Loucy (cell line): Measurements from ENCODE around the gene SGF29.
"Not testable (repeated sequence)": the region's sequence is repeated elsewhere in the genome, so short reads cannot be mapped to it uniquely, and the experiment has no call there.

Experiments
- H2AFZ ChIP-seq: fragments of 200-600 bp; sonication (generic); 2 replicates; pipeline ENCODE4 v1.6.0; 2016; ENCODE audit warnings: antibody characterized with exemption, mild to moderate bottlenecking, low read length, moderate library complexity
- H3F3A ChIP-seq: fragments of 200-600 bp; 2 replicates; pipeline ENCODE4 v1.6.0; 2016; ENCODE audit warnings: antibody characterized with exemption, low read depth, mild to moderate bottlenecking
- H3K27me3 ChIP-seq: fragments of 200-600 bp; sonication (generic); 2 replicates; pipeline ENCODE4 v1.6.1; 2014; ENCODE audit warnings: low read length, mild to moderate bottlenecking; ENCODE audit not compliant: insufficient read depth, poor library complexity, severe bottlenecking
- H3K36me3 ChIP-seq: fragments of 200-600 bp; sonication (generic); 2 replicates; pipeline ENCODE4 v1.6.1; 2016; ENCODE audit warnings: low read length; ENCODE audit not compliant: insufficient read depth
- H3K4me1 ChIP-seq: fragments of 200-600 bp; sonication (generic); 2 replicates; pipeline ENCODE4 v1.5.1; 2014; ENCODE audit warnings: low read length, mild to moderate bottlenecking; ENCODE audit not compliant: insufficient read depth, poor library complexity, severe bottlenecking
- H3K4me2 ChIP-seq: fragments of 200-600 bp; sonication (generic); 2 replicates; pipeline ENCODE4 v1.6.0; 2014; ENCODE audit warnings: antibody characterized with exemption, low read length, low read depth, mild to moderate bottlenecking; ENCODE audit not compliant: poor library complexity, severe bottlenecking
- H3K4me3 ChIP-seq: fragments of 200-600 bp; sonication (generic); 2 replicates; pipeline ENCODE4 v1.5.1; 2014; ENCODE audit warnings: low read length, mild to moderate bottlenecking, mixed read lengths; ENCODE audit not compliant: poor library complexity, severe bottlenecking
- H3K79me2 ChIP-seq: fragments of 200-600 bp; sonication (generic); 2 replicates; pipeline ENCODE4 v1.6.1; 2014; ENCODE audit warnings: low read length; ENCODE audit not compliant: insufficient read depth
- H3K9ac ChIP-seq: fragments of 200-600 bp; sonication (generic); 2 replicates; pipeline ENCODE4 v1.6.0; 2014; ENCODE audit warnings: mild to moderate bottlenecking, low read depth, low read length, moderate library complexity; ENCODE audit not compliant: poor library complexity, severe bottlenecking
- H3K9me2 ChIP-seq: fragments of 200-600 bp; sonication (generic); replicated peaks from 2 replicates; pipeline ENCODE4 v1.6.1; 2016; ENCODE audit warnings: low read depth, low read length, mixed read lengths
- H3K9me3 ChIP-seq: fragments of 200-600 bp; sonication (generic); 2 replicates; pipeline ENCODE4 v1.6.1; 2014; ENCODE audit warnings: mild to moderate bottlenecking, antibody characterized with exemption, low read length, low read depth; ENCODE audit not compliant: insufficient read depth
- H4K20me1 ChIP-seq: fragments of 200-600 bp; sonication (generic); 2 replicates; pipeline ENCODE4 v1.6.0; 2014; ENCODE audit warnings: antibody characterized with exemption, low read length, mild to moderate bottlenecking; ENCODE audit not compliant: insufficient read depth, poor library complexity, severe bottlenecking
- CTCF ChIP-seq: fragments of 200-600 bp; sonication (generic); conservative IDR thresholded peaks from 2 replicates; pipeline ENCODE4 v1.5.1; 2014; ENCODE audit warnings: mild to moderate bottlenecking, antibody characterized with exemption, low read length
- EZH2phosphoT487 ChIP-seq: fragments of 200-600 bp; IDR thresholded peaks from 2 replicates; pipeline ENCODE4 v1.6.1; 2018; ENCODE audit warnings: antibody characterized with exemption, mild to moderate bottlenecking, moderate library complexity, borderline replicate concordance

Gene SGF29

GRCh38 chr16:28596840-28597691 lies 43.3 kb downstream of the SGF29 start, which contains the start of gene SULT1A2:
TSS of gene SULT1A2 (minus strand) at chr16:28597050. CDS start at chr16:28595930, 1,120 bp downstream.
- Histone ChIP-seq H3K9me2 (no peaks in the 10 kb centered on the region), H4K20me1 (no peaks in the 10 kb centered on the region), H3K36me3 (peaks cover 11% of the 10 kb centered on the region; the same call in 1 of the 2 replicates), H3K79me2 (no peaks in the 10 kb centered on the region), H3K4me1 (no peaks in the 10 kb centered on the region), H3K9me3 (no peaks in the 10 kb centered on the region), H3K4me3 (no peak within 1 kb of the TSS), H3F3A (no peaks in the 10 kb centered on the region), H2AFZ (no peak within 1 kb of the TSS), H3K9ac (no peak within 1 kb of the TSS), H3K4me2 (no peak within 1 kb of the TSS), H3K27me3 (no peaks in the 10 kb centered on the region)
- TF ChIP-seq EZH2phosphoT487 (no peak), CTCF (no peak)

- H4K20me1 ChIP-seq, result no peaks in the 10 kb centered on the region
- H3K4me3 ChIP-seq, result no peak overlapping the region
- H3K4me2 ChIP-seq, result no peak overlapping the region
- H3K9me3 ChIP-seq, result no peaks in the 10 kb centered on the region
- no peaks in the 10 kb centered on the region for H3K9me2 ChIP-seq
- TF ChIP-seq CTCF (peak; percentile 32; the same call in 1 of the 2 replicates), EZH2phosphoT487 (no peak)
- no peak overlapping the region for H2AFZ ChIP-seq
- no peaks in the 10 kb centered on the region for H3K4me1 ChIP-seq
- H3K27me3 ChIP-seq, result no peaks in the 10 kb centered on the region
- H3K79me2 ChIP-seq, result no peaks in the 10 kb centered on the region
- peaks cover 4% of the 10 kb centered on the region; the same call in 1 of the 2 replicates for H3K36me3 ChIP-seq
- H3K9ac ChIP-seq, result no peak overlapping the region
- H3F3A ChIP-seq, result no peaks in the 10 kb centered on the region
These were observed 44.1 kb downstream of the SGF29 start for GRCh38 chr16:28597692-28598261.

DNA sequence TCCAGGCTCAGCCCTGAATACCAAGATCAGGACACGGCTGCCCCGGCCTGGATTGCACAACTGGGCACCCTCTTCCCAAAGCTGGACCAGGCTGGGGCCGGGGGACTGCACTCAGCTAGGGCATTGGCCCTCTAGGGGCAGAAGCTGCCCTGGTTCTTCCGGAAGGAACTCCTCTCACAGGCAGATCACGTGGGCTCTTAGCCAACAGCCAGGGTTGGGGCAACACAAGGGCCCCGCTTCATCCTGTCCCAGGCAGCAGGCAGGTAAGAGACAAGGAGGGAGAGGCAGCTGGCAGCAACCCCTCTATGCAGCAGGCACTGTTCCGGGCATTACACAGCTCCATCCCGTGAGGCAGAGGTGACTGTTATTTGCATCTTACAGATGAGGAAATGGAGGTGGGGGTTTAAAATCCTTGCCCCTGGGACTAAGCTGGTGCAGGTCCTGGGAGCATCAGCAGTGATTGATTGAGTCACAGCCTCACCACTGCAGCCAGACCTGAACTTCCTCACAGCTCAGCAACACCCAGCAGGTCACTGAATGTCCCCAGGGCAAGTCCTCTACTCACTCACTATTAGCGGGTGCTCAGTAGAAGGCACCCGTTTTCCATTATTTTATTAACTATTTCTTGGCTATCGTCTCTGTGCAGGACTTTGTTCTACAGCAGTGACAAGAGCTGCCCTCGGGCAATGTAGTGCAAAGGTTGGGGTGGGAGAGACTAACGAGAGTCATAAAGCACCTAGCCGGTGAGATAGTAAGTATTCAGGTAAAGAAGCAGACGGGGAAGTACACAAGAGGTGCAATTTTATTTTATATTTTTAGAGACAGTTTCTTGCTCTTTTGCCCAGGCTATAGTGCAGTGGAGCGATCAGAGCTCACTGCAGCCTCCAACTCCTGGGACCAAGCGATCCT lies 45.9 kb downstream of the SGF29 start:
- H3K79me2 ChIP-seq, H3K4me2 ChIP-seq, H3K9me3 ChIP-seq, H3K9me2 ChIP-seq, H3K36me3 ChIP-seq, H3F3A ChIP-seq, H2AFZ ChIP-seq, H3K4me1 ChIP-seq, H3K4me3 ChIP-seq, H4K20me1 ChIP-seq, H3K27me3 ChIP-seq, H3K9ac ChIP-seq: not testable (repeated sequence)

DNA sequence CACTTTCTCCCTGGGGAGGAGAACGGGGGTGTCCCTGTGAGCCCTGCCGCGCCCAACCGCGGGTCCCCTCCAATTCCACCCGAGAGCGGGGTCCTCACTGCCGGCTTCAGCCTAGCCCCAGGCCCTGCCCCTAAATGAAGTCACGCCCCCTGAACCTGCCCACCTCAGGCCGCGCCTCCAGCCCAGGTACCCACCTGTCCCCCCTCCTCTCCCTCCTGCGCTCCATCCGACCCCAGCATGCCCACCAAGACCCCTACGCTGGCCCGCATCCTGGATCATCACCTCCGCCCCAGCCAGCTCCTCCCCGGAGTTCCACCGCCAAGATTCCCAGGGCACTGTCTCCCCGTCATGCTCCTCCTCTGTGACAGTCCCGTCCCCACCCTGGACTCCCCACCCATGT lies 47.2 kb downstream of the SGF29 start:
- not testable (repeated sequence) for H3K79me2 ChIP-seq, H3K9ac ChIP-seq, H3K4me1 ChIP-seq, H3K9me2 ChIP-seq, H3K27me3 ChIP-seq, H3K4me2 ChIP-seq, H4K20me1 ChIP-seq, H3K9me3 ChIP-seq, H3K4me3 ChIP-seq, H2AFZ ChIP-seq, H3F3A ChIP-seq, H3K36me3 ChIP-seq

DNA sequence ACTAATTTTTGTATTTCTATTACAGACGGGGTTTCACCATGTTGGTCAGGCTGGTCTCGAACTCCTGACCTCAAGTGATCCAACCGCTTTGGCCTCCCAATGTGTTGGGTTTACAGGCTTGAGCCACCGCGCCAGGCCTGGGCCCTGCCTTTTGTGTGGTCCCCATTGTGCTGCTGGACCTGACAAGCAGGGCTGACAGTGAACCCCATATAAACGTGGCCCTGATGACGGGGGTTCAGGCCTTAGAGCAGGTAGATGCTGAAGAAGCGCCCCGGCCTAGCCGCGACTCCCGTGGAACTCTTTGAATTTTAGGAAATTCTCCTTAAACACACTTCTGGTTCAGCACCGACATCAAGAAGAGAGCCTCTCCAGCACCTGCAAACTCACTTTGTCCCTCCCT lies 47.9 kb downstream of the SGF29 start:
- not testable (repeated sequence) for H3K9ac ChIP-seq, H3K4me3 ChIP-seq, H3K79me2 ChIP-seq, H3K4me1 ChIP-seq, H3K9me3 ChIP-seq, H3F3A ChIP-seq, H2AFZ ChIP-seq, H3K4me2 ChIP-seq, H4K20me1 ChIP-seq, H3K9me2 ChIP-seq, H3K36me3 ChIP-seq, H3K27me3 ChIP-seq
